Parathyroid adenoma (tissue), 2 donors: Measurements from ENCODE around the gene NLK.

ENCODE experiments used
- H2AFZ ChIP-seq: fragments of 300-600 bp; sonication (generic); one replicate; pipeline ENCODE4 v1.7.0; 2017; ENCODE audit warnings: antibody characterized with exemption, mild to moderate bottlenecking
- H3K27ac ChIP-seq: fragments of 300-600 bp; sonication (generic); one replicate; pipeline ENCODE4 v1.7.0; 2017
- H3K27me3 ChIP-seq: fragments of 300-600 bp; sonication (generic); one replicate; pipeline ENCODE4 v1.7.0; 2017; ENCODE audit warnings: low read length; ENCODE audit not compliant: control insufficient read depth, insufficient read depth
- H3K36me3 ChIP-seq: fragments of 300-600 bp; sonication (generic); one replicate; pipeline ENCODE4 v1.7.0; 2017; ENCODE audit warnings: low read length; ENCODE audit not compliant: control insufficient read depth, insufficient read depth
- H3K4me1 ChIP-seq: fragments of 300-600 bp; sonication (generic); one replicate; pipeline ENCODE4 v1.7.0; 2017; ENCODE audit warnings: control low read depth
- H3K4me2 ChIP-seq: fragments of 300-600 bp; sonication (generic); one replicate; pipeline ENCODE4 v1.7.0; 2017; ENCODE audit warnings: low read length
- H3K4me3 ChIP-seq: fragments of 300-600 bp; sonication (generic); one replicate; pipeline ENCODE4 v1.7.0; 2017; ENCODE audit warnings: low read depth, low read length
- H3K79me2 ChIP-seq: fragments of 300-600 bp; sonication (generic); one replicate; pipeline ENCODE4 v1.7.0; 2017; ENCODE audit warnings: control low read depth
- H3K9ac ChIP-seq: fragments of 300-600 bp; sonication (generic); one replicate; pipeline ENCODE4 v1.7.0; 2017; ENCODE audit warnings: mild to moderate bottlenecking
- H3K9me3 ChIP-seq: fragments of 300-600 bp; sonication (generic); one replicate; pipeline ENCODE4 v1.7.0; 2017; ENCODE audit warnings: low read length; ENCODE audit not compliant: control insufficient read depth
- TF ChIP-seq, protein P1 (sequence below): fragments of 300-600 bp; sonication (generic); IDR thresholded peaks from one replicate; pipeline ENCODE4 v1.7.0; 2017; ENCODE audit warnings: antibody characterized with exemption, mild to moderate bottlenecking
- donor health status: primary hyperparathyroidism.

Gene NLK

GRCh38 chr17:28173801-28174200 is 131.3 kb downstream of the NLK start:
- no peak overlapping the region for H3K27ac ChIP-seq
- no peak overlapping the region for H3K4me3 ChIP-seq
- H3K36me3 ChIP-seq = no peaks in the 10 kb centered on the region
- H3K79me2 ChIP-seq = no peaks in the 10 kb centered on the region
- TF ChIP-seq, protein P1, sequence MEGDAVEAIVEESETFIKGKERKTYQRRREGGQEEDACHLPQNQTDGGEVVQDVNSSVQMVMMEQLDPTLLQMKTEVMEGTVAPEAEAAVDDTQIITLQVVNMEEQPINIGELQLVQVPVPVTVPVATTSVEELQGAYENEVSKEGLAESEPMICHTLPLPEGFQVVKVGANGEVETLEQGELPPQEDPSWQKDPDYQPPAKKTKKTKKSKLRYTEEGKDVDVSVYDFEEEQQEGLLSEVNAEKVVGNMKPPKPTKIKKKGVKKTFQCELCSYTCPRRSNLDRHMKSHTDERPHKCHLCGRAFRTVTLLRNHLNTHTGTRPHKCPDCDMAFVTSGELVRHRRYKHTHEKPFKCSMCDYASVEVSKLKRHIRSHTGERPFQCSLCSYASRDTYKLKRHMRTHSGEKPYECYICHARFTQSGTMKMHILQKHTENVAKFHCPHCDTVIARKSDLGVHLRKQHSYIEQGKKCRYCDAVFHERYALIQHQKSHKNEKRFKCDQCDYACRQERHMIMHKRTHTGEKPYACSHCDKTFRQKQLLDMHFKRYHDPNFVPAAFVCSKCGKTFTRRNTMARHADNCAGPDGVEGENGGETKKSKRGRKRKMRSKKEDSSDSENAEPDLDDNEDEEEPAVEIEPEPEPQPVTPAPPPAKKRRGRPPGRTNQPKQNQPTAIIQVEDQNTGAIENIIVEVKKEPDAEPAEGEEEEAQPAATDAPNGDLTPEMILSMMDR = no peak
- H3K9me3 ChIP-seq = no peaks in the 10 kb centered on the region
- H3K27me3 ChIP-seq = no peaks in the 10 kb centered on the region
- no peaks in the 10 kb centered on the region for H3K4me1 ChIP-seq
- no peak overlapping the region for H2AFZ ChIP-seq
- H3K9ac ChIP-seq = no peak overlapping the region
- H3K4me2 ChIP-seq = no peak overlapping the region

DNA sequence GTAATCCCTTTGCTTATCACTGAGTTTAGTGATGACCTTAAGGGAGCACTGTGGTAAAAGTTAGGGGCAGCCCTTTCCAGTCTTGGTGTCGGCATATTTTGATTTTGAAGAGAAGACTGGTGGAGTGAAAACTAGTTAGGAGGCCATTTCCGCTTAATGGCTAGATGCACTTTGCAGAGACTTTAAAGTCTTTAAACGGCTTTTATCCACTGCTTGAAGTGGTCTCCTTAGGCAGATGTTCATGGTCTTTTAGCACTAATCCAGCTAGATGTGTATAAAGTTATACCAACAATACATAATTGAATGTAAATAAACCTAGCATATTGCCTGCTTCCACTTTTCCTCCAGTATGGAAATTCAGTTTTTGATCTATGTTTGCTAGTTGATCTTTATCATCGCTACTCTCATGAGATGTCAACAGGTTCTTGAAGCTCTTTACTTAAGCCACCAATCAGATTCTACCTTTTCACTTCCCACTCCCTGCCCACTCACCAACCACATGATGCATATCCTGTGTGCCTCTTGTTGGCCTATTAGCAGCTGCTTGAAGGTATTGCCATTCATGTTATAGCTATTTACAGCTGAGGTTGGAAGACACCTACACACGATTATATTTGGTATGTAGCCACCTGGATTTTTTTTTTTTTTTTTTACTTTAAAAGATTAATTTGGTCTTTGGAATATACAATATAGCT is 132.0 kb downstream of the NLK start:
- H2AFZ ChIP-seq = no peak overlapping the region
- TF ChIP-seq, protein P1 = no peak
- H3K4me3 ChIP-seq = no peak overlapping the region
- H3K79me2 ChIP-seq = no peaks in the 10 kb centered on the region
- H3K36me3 ChIP-seq = no peaks in the 10 kb centered on the region
- H3K9ac ChIP-seq = no peak overlapping the region
- H3K4me1 ChIP-seq = no peaks in the 10 kb centered on the region
- no peaks in the 10 kb centered on the region for H3K9me3 ChIP-seq
- no peaks in the 10 kb centered on the region for H3K27me3 ChIP-seq
- no peak overlapping the region for H3K27ac ChIP-seq
- no peak overlapping the region for H3K4me2 ChIP-seq

DNA sequence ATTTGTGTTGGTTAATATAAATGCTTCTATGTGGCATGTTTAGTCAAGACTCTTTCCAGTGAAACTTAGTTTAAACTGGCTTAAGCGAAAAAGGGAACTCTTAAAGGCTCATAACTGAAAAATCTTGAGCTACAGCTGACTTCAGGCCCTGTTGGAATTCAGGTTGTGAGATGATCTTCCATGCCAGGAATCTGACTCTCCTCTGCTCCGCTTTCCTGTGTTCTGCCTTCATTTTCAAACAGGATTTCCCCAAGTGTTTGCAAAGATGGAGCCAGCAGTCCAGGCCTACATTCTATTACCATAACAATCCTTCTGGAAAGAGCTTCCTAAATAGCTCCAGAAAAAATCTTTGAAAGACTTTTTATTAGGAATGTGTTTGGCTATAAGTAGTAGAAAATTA is 134.9 kb downstream of the NLK start:
- Histone ChIP-seq H3K9ac (no peak overlapping the region), H3K27me3 (no peaks in the 10 kb centered on the region), H3K36me3 (no peaks in the 10 kb centered on the region), H3K27ac (no peak overlapping the region), H3K9me3 (no peaks in the 10 kb centered on the region), H2AFZ (no peak overlapping the region), H3K4me3 (no peak overlapping the region), H3K4me1 (no peaks in the 10 kb centered on the region), H3K4me2 (no peak overlapping the region), H3K79me2 (no peaks in the 10 kb centered on the region)
- TF ChIP-seq, protein P1 = no peak

DNA sequence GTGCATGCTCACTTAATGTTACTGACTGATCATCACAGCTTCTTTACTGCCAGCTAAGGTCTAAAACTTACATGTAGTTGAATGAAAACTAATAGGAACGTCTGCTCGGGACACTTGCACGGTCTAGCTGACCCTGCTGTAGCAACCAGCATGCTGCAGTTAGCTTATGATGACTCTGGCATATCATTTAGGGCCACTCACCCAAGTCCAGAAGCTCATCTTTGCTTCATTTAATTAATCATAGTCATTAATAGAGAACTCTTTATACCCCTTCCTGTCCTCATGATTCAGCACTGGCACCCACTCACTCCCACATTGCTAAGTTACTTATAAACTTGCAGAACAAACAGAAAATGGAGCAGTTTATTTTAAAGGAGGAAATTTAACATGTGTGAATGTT is 136.3 kb downstream of the NLK start:
- H3K4me2 ChIP-seq = no peak overlapping the region
- no peaks in the 10 kb centered on the region for H3K79me2 ChIP-seq
- H3K4me3 ChIP-seq = no peak overlapping the region
- H3K27me3 ChIP-seq = no peaks in the 10 kb centered on the region
- TF ChIP-seq, protein P1 = no peak
- no peak overlapping the region for H3K27ac ChIP-seq
- no peak overlapping the region for H2AFZ ChIP-seq
- no peaks in the 10 kb centered on the region for H3K36me3 ChIP-seq
- H3K4me1 ChIP-seq = no peaks in the 10 kb centered on the region
- no peaks in the 10 kb centered on the region for H3K9me3 ChIP-seq
- H3K9ac ChIP-seq = no peak overlapping the region

- H3K27me3 ChIP-seq = no peaks in the 10 kb centered on the region
- H2AFZ ChIP-seq = no peak overlapping the region
- H3K9ac ChIP-seq = no peak overlapping the region
- H3K9me3 ChIP-seq = no peaks in the 10 kb centered on the region
- no peak overlapping the region for H3K4me2 ChIP-seq
- H3K4me3 ChIP-seq = no peak overlapping the region
- no peaks in the 10 kb centered on the region for H3K79me2 ChIP-seq
- no peaks in the 10 kb centered on the region for H3K4me1 ChIP-seq
- no peak overlapping the region for H3K27ac ChIP-seq
- TF ChIP-seq, protein P1 = no peak
- no peaks in the 10 kb centered on the region for H3K36me3 ChIP-seq
These were observed 138.0 kb downstream of the NLK start for GRCh38 chr17:28180449-28180848.
